Measurements from ENCODE around the gene ZNF648.

GRCh38 chr1:182052355-182052754 is 9.2 kb downstream of the ZNF648 start:
- no peak for TF ChIP-seq CTCF (IDR thresholded peaks at IDR 0.05; ENCODE audit: borderline replicate concordance, extremely low read depth, low read length, poor library complexity, severe bottlenecking)
- no peak for TF ChIP-seq EZH2 (IDR thresholded peaks at IDR 0.05; ENCODE audit: borderline replicate concordance, low read depth, low read length, severe bottlenecking)
